ENCODE results near the gene BCAS3. TPM values are rescaled to one million over a fixed set of nuclear protein-coding genes. Genes with fewer than 3 reads are reported as not detected.

The BCAS3 gene
- total and polyA plus RNA-seq, 3 experiments from 2014 or later: 10.7 to 35.3 (median 13.5) TPM

GRCh38 chr17:61053469-61053868 lies 375.8 kb downstream of the BCAS3 start:
- no peak overlapping the region for H3K4me3 ChIP-seq (ENCODE audit: low read length)
- no peak overlapping the region for H3K27ac Mint-ChIP-seq
- no peaks in the 10 kb centered on the region for H3K36me3 ChIP-seq (ENCODE audit: insufficient read depth, low read length)
- no peak overlapping the region for H3K4me3 Mint-ChIP-seq
- ChIA-PET POLR2A (no interaction called here), CTCF (no interaction called here)
- no peak overlapping the region for H3K27ac ChIP-seq (ENCODE audit: low read depth, low read length)
- no peaks in the 10 kb centered on the region for H3K9me3 ChIP-seq (ENCODE audit: low read length)
- peaks cover 14 to 19% (median 18%) of the 10 kb centered on the region in 3 donors for H3K4me1 Mint-ChIP-seq
- H3K4me1 ChIP-seq (ENCODE audit: insufficient read depth, low read length): no peaks in the 10 kb centered on the region
- DNase-seq: no peak
- H3K27me3 ChIP-seq (ENCODE audit: insufficient read depth, low read length, poor library complexity, severe bottlenecking): no peaks in the 10 kb centered on the region
- peaks cover 0 to 7% (median 3%) of the 10 kb centered on the region in 3 donors for H3K36me3 Mint-ChIP-seq
- H3K27me3 Mint-ChIP-seq: no peaks in the 10 kb centered on the region
- no peaks in the 10 kb centered on the region for H3K9me3 Mint-ChIP-seq

DNA sequence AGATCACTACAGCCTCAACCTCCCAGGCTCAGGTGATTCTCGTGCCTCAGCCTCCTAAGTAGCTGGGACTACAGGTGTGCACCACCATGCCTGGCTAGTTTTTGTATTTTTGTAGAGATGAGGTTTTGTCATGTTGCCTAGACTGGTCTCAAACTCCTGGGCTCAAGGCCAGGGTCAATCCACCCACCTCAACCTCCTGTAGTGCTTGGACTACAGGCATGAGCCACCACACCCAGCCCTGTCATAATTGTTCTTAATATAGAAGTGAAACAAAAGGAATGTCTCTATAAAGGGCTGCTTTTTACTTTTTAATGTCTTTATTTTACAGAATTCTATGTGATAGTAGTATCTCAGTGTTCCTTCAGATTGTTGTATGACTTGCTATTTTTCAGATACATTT lies 376.8 kb downstream of the BCAS3 start:
- ChIA-PET CTCF (no interaction called here), POLR2A (no interaction called here)
- Histone ChIP-seq H3K36me3 (ENCODE audit: insufficient read depth, low read length) (no peaks in the 10 kb centered on the region), H3K4me3 (ENCODE audit: low read length) (no peak overlapping the region), H3K27me3 (ENCODE audit: insufficient read depth, low read length, poor library complexity, severe bottlenecking) (no peaks in the 10 kb centered on the region), H3K9me3 (ENCODE audit: low read length) (no peaks in the 10 kb centered on the region), H3K4me1 (ENCODE audit: insufficient read depth, low read length) (no peaks in the 10 kb centered on the region), H3K27ac (ENCODE audit: low read depth, low read length) (no peak overlapping the region)
- Mint-ChIP-seq H3K36me3 (peaks cover 0 to 9% (median 3%) of the 10 kb centered on the region in 3 donors), H3K27me3 (no peaks in the 10 kb centered on the region), H3K9me3 (no peaks in the 10 kb centered on the region), H3K27ac (peak overlapping the region in 1 of 8 donors; percentile 10), H3K4me1 (peaks cover 6 to 13% (median 11%) of the 10 kb centered on the region in 3 donors), H3K4me3 (no peak overlapping the region)
- DNase-seq: no peak

DNA sequence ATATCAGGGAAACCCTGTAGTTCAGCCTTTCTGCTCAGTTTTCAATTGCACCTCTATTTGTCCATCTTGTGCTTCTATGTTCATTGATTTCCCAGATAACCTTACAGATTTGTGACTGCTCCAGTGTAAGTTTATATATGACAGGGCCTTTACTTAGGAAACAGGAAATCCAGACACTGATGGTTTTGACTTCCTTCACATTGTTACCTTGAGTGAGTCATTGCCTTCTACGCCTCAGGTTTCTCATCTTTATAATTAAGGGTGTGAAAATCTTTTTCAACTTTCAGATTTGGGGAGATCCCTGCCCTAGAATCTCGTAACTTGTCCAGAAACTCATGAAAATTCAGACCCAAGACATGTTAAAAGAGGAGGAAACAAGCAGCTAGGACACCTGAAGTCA lies 379.6 kb downstream of the BCAS3 start:
- Mint-ChIP-seq H3K27ac (peak overlapping the region in 2 of 8 donors; percentile 20 to 23), H3K4me3 (no peak overlapping the region), H3K36me3 (peaks cover 0 to 11% (median 3%) of the 10 kb centered on the region in 3 donors), H3K27me3 (no peaks in the 10 kb centered on the region), H3K9me3 (no peaks in the 10 kb centered on the region), H3K4me1 (peaks cover 6 to 13% (median 11%) of the 10 kb centered on the region in 3 donors)
- POLR2A ChIA-PET: no interaction called here
- Histone ChIP-seq H3K27me3 (ENCODE audit: insufficient read depth, low read length, poor library complexity, severe bottlenecking) (no peaks in the 10 kb centered on the region), H3K36me3 (ENCODE audit: insufficient read depth, low read length) (no peaks in the 10 kb centered on the region), H3K9me3 (ENCODE audit: low read length) (no peaks in the 10 kb centered on the region), H3K4me1 (ENCODE audit: insufficient read depth, low read length) (no peaks in the 10 kb centered on the region), H3K27ac (ENCODE audit: low read depth, low read length) (no peak overlapping the region), H3K4me3 (ENCODE audit: low read length) (no peak overlapping the region)
- DNase-seq: no peak
- CTCF ChIA-PET: no interaction called here

- Mint-ChIP-seq H3K4me3 (no peak overlapping the region), H3K27ac (no peak overlapping the region), H3K36me3 (peaks cover 0 to 9% (median 7%) of the 10 kb centered on the region in 3 donors), H3K27me3 (no peaks in the 10 kb centered on the region), H3K4me1 (peaks cover 6 to 13% (median 11%) of the 10 kb centered on the region in 3 donors), H3K9me3 (no peaks in the 10 kb centered on the region)
- H3K27ac ChIP-seq (ENCODE audit: low read depth, low read length): no peak overlapping the region
- no peaks in the 10 kb centered on the region for H3K9me3 ChIP-seq (ENCODE audit: low read length)
- ChIA-PET POLR2A (no interaction called here), CTCF (no interaction called here)
- no peaks in the 10 kb centered on the region for H3K27me3 ChIP-seq (ENCODE audit: insufficient read depth, low read length, poor library complexity, severe bottlenecking)
- H3K36me3 ChIP-seq (ENCODE audit: insufficient read depth, low read length): no peaks in the 10 kb centered on the region
- no peak for DNase-seq
- H3K4me1 ChIP-seq (ENCODE audit: insufficient read depth, low read length): no peaks in the 10 kb centered on the region
- H3K4me3 ChIP-seq (ENCODE audit: low read length): no peak overlapping the region
These were observed 380.4 kb downstream of the BCAS3 start for GRCh38 chr17:61058066-61058465.

- H3K27me3 Mint-ChIP-seq: no peaks in the 10 kb centered on the region
- H3K4me3 ChIP-seq (ENCODE audit: low read length): no peak overlapping the region
- H3K9me3 Mint-ChIP-seq: no peaks in the 10 kb centered on the region
- ChIA-PET CTCF (no interaction called here), POLR2A (no interaction called here)
- H3K36me3 ChIP-seq (ENCODE audit: insufficient read depth, low read length): no peaks in the 10 kb centered on the region
- H3K9me3 ChIP-seq (ENCODE audit: low read length): no peaks in the 10 kb centered on the region
- H3K4me1 ChIP-seq (ENCODE audit: insufficient read depth, low read length): no peaks in the 10 kb centered on the region
- DNase-seq: no peak
- H3K27me3 ChIP-seq (ENCODE audit: insufficient read depth, low read length, poor library complexity, severe bottlenecking): no peaks in the 10 kb centered on the region
- H3K36me3 Mint-ChIP-seq: peaks cover 5 to 13% (median 10%) of the 10 kb centered on the region in 3 donors
- no peak overlapping the region for H3K4me3 Mint-ChIP-seq
- H3K27ac ChIP-seq (ENCODE audit: low read depth, low read length): no peak overlapping the region
- no peak overlapping the region for H3K27ac Mint-ChIP-seq
- H3K4me1 Mint-ChIP-seq: peaks cover 6 to 14% (median 10%) of the 10 kb centered on the region in 3 donors
These were observed 385.9 kb downstream of the BCAS3 start for GRCh38 chr17:61063528-61063927.

GRCh38 chr17:61064087-61064951 lies 386.7 kb downstream of the BCAS3 start:
- Histone ChIP-seq H3K27me3 (ENCODE audit: insufficient read depth, low read length, poor library complexity, severe bottlenecking) (no peaks in the 10 kb centered on the region), H3K36me3 (ENCODE audit: insufficient read depth, low read length) (no peaks in the 10 kb centered on the region), H3K4me1 (ENCODE audit: insufficient read depth, low read length) (no peaks in the 10 kb centered on the region), H3K27ac (ENCODE audit: low read depth, low read length) (no peak overlapping the region), H3K4me3 (ENCODE audit: low read length) (no peak overlapping the region), H3K9me3 (ENCODE audit: low read length) (no peaks in the 10 kb centered on the region)
- Mint-ChIP-seq H3K27ac (peak overlapping the region in 1 of 8 donors; percentile 34), H3K36me3 (peaks cover 5 to 17% (median 14%) of the 10 kb centered on the region in 3 donors), H3K4me1 (peaks cover 6 to 14% (median 10%) of the 10 kb centered on the region in 3 donors), H3K27me3 (no peaks in the 10 kb centered on the region), H3K4me3 (peak overlapping the region in 1 of 7 donors; percentile 18), H3K9me3 (no peaks in the 10 kb centered on the region)
- no peak for DNase-seq
- ChIA-PET POLR2A (no interaction called here), CTCF (no interaction called here)

GRCh38 chr17:61065263-61065773 lies 387.7 kb downstream of the BCAS3 start:
- Mint-ChIP-seq H3K27ac (no peak overlapping the region), H3K36me3 (peaks cover 5 to 14% (median 12%) of the 10 kb centered on the region in 3 donors), H3K4me3 (no peak overlapping the region), H3K4me1 (peaks cover 6 to 14% (median 10%) of the 10 kb centered on the region in 3 donors), H3K9me3 (no peaks in the 10 kb centered on the region), H3K27me3 (no peaks in the 10 kb centered on the region)
- H3K9me3 ChIP-seq (ENCODE audit: low read length): no peaks in the 10 kb centered on the region
- H3K36me3 ChIP-seq (ENCODE audit: insufficient read depth, low read length): no peaks in the 10 kb centered on the region
- no peaks in the 10 kb centered on the region for H3K4me1 ChIP-seq (ENCODE audit: insufficient read depth, low read length)
- ChIA-PET CTCF (no interaction called here), POLR2A (no interaction called here)
- H3K27ac ChIP-seq (ENCODE audit: low read depth, low read length): no peak overlapping the region
- no peaks in the 10 kb centered on the region for H3K27me3 ChIP-seq (ENCODE audit: insufficient read depth, low read length, poor library complexity, severe bottlenecking)
- no peak for DNase-seq
- no peak overlapping the region for H3K4me3 ChIP-seq (ENCODE audit: low read length)

DNA sequence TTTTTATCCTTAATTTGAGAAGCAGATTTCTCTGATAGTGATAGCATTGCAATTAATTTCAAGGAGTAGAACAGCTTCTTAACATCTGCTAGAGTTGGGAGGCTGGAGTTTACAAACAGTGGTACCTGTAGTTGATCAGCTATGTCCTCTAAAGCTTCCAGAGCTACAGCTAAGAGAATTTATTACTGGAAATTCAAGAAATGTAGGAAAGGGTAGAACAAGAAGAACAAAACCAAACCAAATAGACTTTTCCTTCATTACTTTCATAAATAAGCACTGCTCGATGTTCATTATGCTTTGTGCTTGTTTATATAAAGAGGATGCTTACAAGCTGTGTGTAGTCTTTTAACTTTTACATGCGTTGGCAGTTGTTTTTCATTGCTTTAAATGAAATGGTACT lies 388.4 kb downstream of the BCAS3 start:
- DNase-seq: no peak
- Histone ChIP-seq H3K4me1 (ENCODE audit: insufficient read depth, low read length) (no peaks in the 10 kb centered on the region), H3K4me3 (ENCODE audit: low read length) (no peak overlapping the region), H3K27me3 (ENCODE audit: insufficient read depth, low read length, poor library complexity, severe bottlenecking) (no peaks in the 10 kb centered on the region), H3K9me3 (ENCODE audit: low read length) (no peaks in the 10 kb centered on the region), H3K36me3 (ENCODE audit: insufficient read depth, low read length) (no peaks in the 10 kb centered on the region), H3K27ac (ENCODE audit: low read depth, low read length) (no peak overlapping the region)
- ChIA-PET POLR2A (no interaction called here), CTCF (no interaction called here)
- peaks cover 6 to 14% (median 10%) of the 10 kb centered on the region in 3 donors for H3K4me1 Mint-ChIP-seq
- no peaks in the 10 kb centered on the region for H3K27me3 Mint-ChIP-seq
- no peak overlapping the region for H3K4me3 Mint-ChIP-seq
- no peak overlapping the region for H3K27ac Mint-ChIP-seq
- H3K36me3 Mint-ChIP-seq: peaks cover 5 to 14% (median 12%) of the 10 kb centered on the region in 3 donors
- no peaks in the 10 kb centered on the region for H3K9me3 Mint-ChIP-seq
